Uterus (tissue), 2 donors: ENCODE measurements around the gene YARS1.

ENCODE experiments used
- POLR2A ChIP-seq, 2 donors: fragments of 450-650 bp; IDR thresholded peaks; one replicate each; pipeline ENCODE4 v1.6.1; 2016; ENCODE audit warnings: antibody characterized with exemption in 2 of 2, mild to moderate bottlenecking in 1 of 2, moderate library complexity in 1 of 2
- TF ChIP-seq, protein P1 (sequence below), 4 experiments: fragments of 200-600 bp in 2 of 4; fragments of 450-650 bp in 2 of 4; sonication (generic) in 2 of 4; IDR thresholded peaks; one replicate each; pipeline ENCODE4 v1.5.1; 2016 to 2019; ENCODE audit warnings: antibody characterized with exemption in 4 of 4, mild to moderate bottlenecking in 2 of 4, moderate library complexity in 1 of 4

DNA sequence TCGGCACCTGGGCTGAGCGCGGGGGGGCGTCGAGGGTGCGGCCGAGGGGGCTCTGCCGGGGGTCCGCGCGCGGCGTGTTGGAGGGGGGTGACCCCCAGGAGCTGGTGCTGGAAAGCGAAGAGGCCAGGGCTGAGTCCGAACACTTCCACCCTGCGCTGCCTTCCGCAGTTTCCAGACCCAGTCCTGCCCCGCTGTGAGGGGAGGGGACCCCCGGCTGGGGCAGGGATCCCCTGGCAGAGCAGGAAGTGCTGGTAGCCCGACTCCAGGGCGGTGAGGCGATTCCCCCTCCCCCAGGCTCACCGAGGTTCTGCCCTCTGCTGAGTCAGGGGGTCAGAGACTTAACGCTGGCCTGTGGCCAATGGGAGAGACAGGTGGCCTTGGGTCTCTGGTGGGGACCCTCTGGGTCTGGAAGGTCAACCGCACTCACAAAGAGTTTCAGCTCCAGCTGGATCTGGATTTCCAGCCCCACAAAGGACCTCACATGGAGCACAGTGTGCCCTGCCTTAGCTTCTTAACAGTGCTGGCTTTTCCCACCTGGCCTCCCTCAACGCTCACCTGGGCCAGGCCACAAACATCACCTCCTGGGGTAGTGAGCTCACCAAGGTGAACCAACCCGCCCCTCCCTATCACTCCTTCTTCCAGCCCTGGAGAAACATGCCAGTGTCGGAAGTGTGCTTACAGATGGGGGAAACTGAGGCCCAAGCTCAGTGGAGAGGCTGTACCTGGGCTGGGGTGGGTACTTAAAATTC, 74.8 kb downstream of the YARS1 start:
- TF ChIP-seq, protein P1, sequence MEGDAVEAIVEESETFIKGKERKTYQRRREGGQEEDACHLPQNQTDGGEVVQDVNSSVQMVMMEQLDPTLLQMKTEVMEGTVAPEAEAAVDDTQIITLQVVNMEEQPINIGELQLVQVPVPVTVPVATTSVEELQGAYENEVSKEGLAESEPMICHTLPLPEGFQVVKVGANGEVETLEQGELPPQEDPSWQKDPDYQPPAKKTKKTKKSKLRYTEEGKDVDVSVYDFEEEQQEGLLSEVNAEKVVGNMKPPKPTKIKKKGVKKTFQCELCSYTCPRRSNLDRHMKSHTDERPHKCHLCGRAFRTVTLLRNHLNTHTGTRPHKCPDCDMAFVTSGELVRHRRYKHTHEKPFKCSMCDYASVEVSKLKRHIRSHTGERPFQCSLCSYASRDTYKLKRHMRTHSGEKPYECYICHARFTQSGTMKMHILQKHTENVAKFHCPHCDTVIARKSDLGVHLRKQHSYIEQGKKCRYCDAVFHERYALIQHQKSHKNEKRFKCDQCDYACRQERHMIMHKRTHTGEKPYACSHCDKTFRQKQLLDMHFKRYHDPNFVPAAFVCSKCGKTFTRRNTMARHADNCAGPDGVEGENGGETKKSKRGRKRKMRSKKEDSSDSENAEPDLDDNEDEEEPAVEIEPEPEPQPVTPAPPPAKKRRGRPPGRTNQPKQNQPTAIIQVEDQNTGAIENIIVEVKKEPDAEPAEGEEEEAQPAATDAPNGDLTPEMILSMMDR (IDR thresholded peaks at IDR 0.05), result no peak
- TF ChIP-seq POLR2A (IDR thresholded peaks at IDR 0.05), result no peak
